ENCODE results near the gene CEP85. TPM values are rescaled to one million over a fixed set of nuclear protein-coding genes. Genes with fewer than 3 reads are reported as not detected.

CEP85 gene
- total RNA-seq, 1 experiment from 2014 or later, result 51.8 TPM

- no TSS peak for BruUV-seq (replicated peaks)
- H3K36me3 ChIP-seq (ENCODE audit: control insufficient read depth, insufficient read depth, low read length), result no peaks in the 10 kb centered on the region
- DNase-seq (ENCODE audit: low read depth, low spot score), result no peak
- H3K27me3 ChIP-seq (ENCODE audit: control insufficient read depth, insufficient read depth, low read length), result no peaks in the 10 kb centered on the region
- POLR2A ChIA-PET, result no interaction called here
- intact Hi-C loops (cut with micrococcal nuclease; ENCODE audit: unreplicated experiment) (no loop called here), in situ Hi-C loops (cut with HindIII; ENCODE audit: low pct_unique_long_range_greater_than_20kb, low sequenced_read_pairs) (no loop called here)
- H3K4me1 ChIP-seq (ENCODE audit: control insufficient read depth, insufficient read depth, low read length), result no peaks in the 10 kb centered on the region
- CTCF ChIA-PET, result no interaction called here
- no peak overlapping the region for H3K4me3 ChIP-seq (ENCODE audit: low read depth in 2 of 2, low read length in 2 of 2)
- H3K9me3 ChIP-seq (ENCODE audit: control insufficient read depth, insufficient read depth, low read depth, low read length), result no peaks in the 10 kb centered on the region
- no peak overlapping the region for H3K27ac ChIP-seq (ENCODE audit: low read length)
- no peak for TF ChIP-seq CTCF (IDR thresholded peaks at IDR 0.05)
- TF ChIP-seq REST (IDR thresholded peaks at IDR 0.05; ENCODE audit: insufficient read depth in 1 of 2, low read depth in 2 of 2, low read length in 1 of 2), result no peak
- TF ChIP-seq POLR2AphosphoS5 (IDR thresholded peaks at IDR 0.05; ENCODE audit: low read depth, low read length), result no peak
- no peak for TF ChIP-seq SIN3A (IDR thresholded peaks at IDR 0.05; ENCODE audit: borderline replicate concordance, insufficient read depth, low read depth, low read length)
- no peak for TF ChIP-seq TCF7L2 (IDR thresholded peaks at IDR 0.05; ENCODE audit: low read depth, low read length)
- ATAC-seq, result no peak
These were observed 36.7 kb upstream of the CEP85 start for GRCh38 chr1:26197301-26197700.

GRCh38 chr1:26197813-26198212 is 36.2 kb upstream of the CEP85 start:
- POLR2A ChIA-PET, result no interaction called here
- H3K4me1 ChIP-seq (ENCODE audit: control insufficient read depth, insufficient read depth, low read length), result no peaks in the 10 kb centered on the region
- CTCF ChIA-PET, result no interaction called here
- ATAC-seq (no peak), DNase-seq (ENCODE audit: low read depth, low spot score) (no peak)
- H3K36me3 ChIP-seq (ENCODE audit: control insufficient read depth, insufficient read depth, low read length), result no peaks in the 10 kb centered on the region
- no peak overlapping the region for H3K4me3 ChIP-seq (ENCODE audit: low read depth in 2 of 2, low read length in 2 of 2)
- intact Hi-C loops (cut with micrococcal nuclease; ENCODE audit: unreplicated experiment), result no loop called here
- no peaks in the 10 kb centered on the region for H3K27me3 ChIP-seq (ENCODE audit: control insufficient read depth, insufficient read depth, low read length)
- H3K27ac ChIP-seq (ENCODE audit: low read length), result no peak overlapping the region
- in situ Hi-C loops (cut with HindIII; ENCODE audit: low pct_unique_long_range_greater_than_20kb, low sequenced_read_pairs), result no loop called here
- H3K9me3 ChIP-seq (ENCODE audit: control insufficient read depth, insufficient read depth, low read depth, low read length), result no peaks in the 10 kb centered on the region
- TF ChIP-seq CTCF (IDR thresholded peaks at IDR 0.05), result no peak
- TF ChIP-seq TCF7L2 (IDR thresholded peaks at IDR 0.05; ENCODE audit: low read depth, low read length), result no peak
- no peak for TF ChIP-seq REST (IDR thresholded peaks at IDR 0.05; ENCODE audit: insufficient read depth in 1 of 2, low read depth in 2 of 2, low read length in 1 of 2)
- no peak for TF ChIP-seq SIN3A (IDR thresholded peaks at IDR 0.05; ENCODE audit: borderline replicate concordance, insufficient read depth, low read depth, low read length)
- no peak for TF ChIP-seq POLR2AphosphoS5 (IDR thresholded peaks at IDR 0.05; ENCODE audit: low read depth, low read length)
- no TSS peak for BruUV-seq (replicated peaks)

All from Panc1 (cell line).